GOT3 (cell line): ENCODE measurements around the gene NHSL2.

Experiments
- DNase-seq: peaks from one replicate; lab custom pipeline; 2025; ENCODE audit warnings: mixed read lengths; lab: John Stamatoyannopoulos, UW

NHSL2 gene

GRCh38 chrX:72079607-72080006 lies 169.0 kb downstream of the NHSL2 start:
- no peak for DNase-seq

GRCh38 chrX:72080150-72080549 lies 169.5 kb downstream of the NHSL2 start:
- no peak for DNase-seq

GRCh38 chrX:72080800-72081199 lies 170.2 kb downstream of the NHSL2 start:
- no peak for DNase-seq

- DNase-seq: no peak
Measured at GRCh38 chrX:72081605-72082320, 171.1 kb downstream of the NHSL2 start.

GRCh38 chrX:72083291-72083690 lies 172.6 kb downstream of the NHSL2 start:
- no peak for DNase-seq

GRCh38 chrX:72084114-72084513 lies 173.5 kb downstream of the NHSL2 start:
- no peak for DNase-seq

GRCh38 chrX:72086995-72087394 lies 176.3 kb downstream of the NHSL2 start:
- no peak for DNase-seq

- DNase-seq: no peak
Measured at GRCh38 chrX:72088761-72089160, 178.1 kb downstream of the NHSL2 start.

- no peak for DNase-seq
Measured at GRCh38 chrX:72089254-72089653, 178.6 kb downstream of the NHSL2 start.

GRCh38 chrX:72094894-72095293 lies 184.2 kb downstream of the NHSL2 start:
- DNase-seq: no peak

- DNase-seq: no peak
Measured at GRCh38 chrX:72095370-72095769, 184.7 kb downstream of the NHSL2 start.

GRCh38 chrX:72097098-72097497 lies 186.5 kb downstream of the NHSL2 start:
- DNase-seq: no peak

- DNase-seq: no peak
Measured at GRCh38 chrX:72100051-72100755, 189.6 kb downstream of the NHSL2 start.

- no peak for DNase-seq
Measured at GRCh38 chrX:72100824-72101351, 190.2 kb downstream of the NHSL2 start.

GRCh38 chrX:72101597-72102037 lies 191.0 kb downstream of the NHSL2 start:
- no peak for DNase-seq

GRCh38 chrX:72102126-72102525 lies 191.5 kb downstream of the NHSL2 start:
- DNase-seq: no peak

- no peak for DNase-seq
Measured at GRCh38 chrX:72102760-72103159, 192.1 kb downstream of the NHSL2 start.

- DNase-seq: no peak
Measured at GRCh38 chrX:72105436-72105835, 194.8 kb downstream of the NHSL2 start.

- no peak for DNase-seq
Measured at GRCh38 chrX:72107320-72107719, 196.7 kb downstream of the NHSL2 start.

GRCh38 chrX:72107841-72108595 lies 197.4 kb downstream of the NHSL2 start:
- DNase-seq: no peak

GRCh38 chrX:72108666-72109065 lies 198.0 kb downstream of the NHSL2 start:
- DNase-seq: no peak

GRCh38 chrX:72110051-72110875 lies 199.6 kb downstream of the NHSL2 start:
- DNase-seq: no peak
